K562 (cell line): Measurements from ENCODE around the gene SPI1. TPM values are rescaled to one million over a fixed set of nuclear protein-coding genes. Genes with fewer than 3 reads are reported as not detected.

Experiments used
- BRCA1 ChIP-seq, 2 experiments: fragments of 450-650 bp in 1 of 2; sonication (generic) in 1 of 2; formaldehyde crosslinking in 1 of 2; IDR thresholded peaks; 2 replicates each; pipeline versions ENCODE4 v1.5.0 to v1.6.1; 2017 to 2020; ENCODE audit warnings: mild to moderate bottlenecking in 1 of 2, missing genetic modification reagents in 1 of 2
- CBFA2T3 ChIP-seq: fragments of 450-650 bp; IDR thresholded peaks from 2 replicates; pipeline ENCODE4 v1.6.1; 2017
- FOXK1 ChIP-seq: sonication (generic); formaldehyde crosslinking; IDR thresholded peaks from 2 replicates; pipeline ENCODE4 v1.8.0; 2022; ENCODE audit warnings: missing genetic modification reagents, mild to moderate bottlenecking, borderline replicate concordance
- HDAC6 ChIP-seq: IDR thresholded peaks from 2 replicates; pipeline ENCODE4 v1.6.1; 2012; ENCODE audit warnings: low read depth, mild to moderate bottlenecking, control low read depth, inconsistent platforms, low read length, moderate library complexity
- HEY1 ChIP-seq: fragments of 250-450 bp; sonication (Bioruptor Pico); IDR thresholded peaks from 2 replicates; pipeline ENCODE4 v1.5.0; 2020; ENCODE audit warnings: mild to moderate bottlenecking, moderate library complexity, borderline replicate concordance
- LARP7 ChIP-seq: fragments of 450-650 bp; IDR thresholded peaks from 2 replicates; pipeline ENCODE4 v1.6.1; 2016
- NBN ChIP-seq: fragments of 450-650 bp; IDR thresholded peaks from 2 replicates; pipeline ENCODE4 v1.6.1; 2016; ENCODE audit warnings: low read depth, mild to moderate bottlenecking
- PHF20 ChIP-seq: fragments of 450-650 bp; IDR thresholded peaks from 2 replicates; pipeline ENCODE4 v1.6.1; 2018; ENCODE audit not compliant: partially characterized antibody
- RBM14 ChIP-seq: fragments of 200-400 bp; formaldehyde crosslinking; IDR thresholded peaks from 2 replicates; pipeline ENCODE4 v1.6.1; 2018; ENCODE audit warnings: low read depth, mild to moderate bottlenecking, low read length, moderate library complexity, borderline replicate concordance; ENCODE audit not compliant: insufficient read depth
- RNF2 ChIP-seq: sonication (generic); IDR thresholded peaks from 2 replicates; pipeline ENCODE4 v1.6.1; 2016
- SMC3 ChIP-seq: conservative IDR thresholded peaks from 2 replicates; pipeline ENCODE4 v1.6.1; 2011; ENCODE audit warnings: low read depth, low read length, improper control_type of control experiment; ENCODE audit not compliant: insufficient read depth
- SUPT5H ChIP-seq: fragments of 450-650 bp; IDR thresholded peaks from 2 replicates; pipeline ENCODE4 v1.6.1; 2016
- TSHZ1 ChIP-seq: fragments of 250-450 bp; sonication (Bioruptor Pico); IDR thresholded peaks from 2 replicates; pipeline ENCODE4 v1.4.0; 2020; ENCODE audit warnings: mild to moderate bottlenecking, moderate library complexity
- ZNF609 ChIP-seq: sonication (generic); formaldehyde crosslinking; IDR thresholded peaks from 2 replicates; pipeline ENCODE4 v1.8.1; 2023; ENCODE audit warnings: missing genetic modification reagents, mild to moderate bottlenecking, borderline replicate concordance
- polyA plus RNA-seq, 8 experiments: library from polyadenylated mRNA; depleted of rRNA in 4 of 8; stranded (reverse) in 5 of 8; unstranded in 3 of 8; fragments of >200 nt; fragmentation: Nextera tagmentation in 2 of 8; fragmentation: Illumina TruSeq in 1 of 8; extraction: Ambion mirVana in 2 of 8; extraction: Trizol in 1 of 8; gene quantifications; 2 replicates each; pipeline versions ENCODE4 v1.2.1 to v1.2.3, GENCODE V29; 2011 to 2014; ENCODE audit warnings: inconsistent platforms in 1 of 8, missing spikeins in 1 of 8
- total RNA-seq, 7 experiments: library from RNA; depleted of rRNA in 6 of 7; stranded (reverse); fragments of >200 nt in 6 of 7; fragmentation: Illumina TruSeq in 2 of 7; extraction: Trizol in 2 of 7; gene quantifications; 2 replicates each; pipeline versions ENCODE4 v1.2.1 to v1.2.3, GENCODE V29; 2011 to 2021; ENCODE audit warnings: low replicate concordance in 1 of 7
- TF ChIP-seq, protein P1 (sequence below): fragments of 450-650 bp; IDR thresholded peaks from 2 replicates; pipeline ENCODE4 v1.6.1; 2018; ENCODE audit not compliant: partially characterized antibody

The SPI1 gene
- total and polyA plus RNA-seq, 9 of the 15 experiments (the other 6 are each of a cell fraction or from before 2014, with no cell fraction given) = 0.10 to 33.7 (median 10.3) TPM

DNA sequence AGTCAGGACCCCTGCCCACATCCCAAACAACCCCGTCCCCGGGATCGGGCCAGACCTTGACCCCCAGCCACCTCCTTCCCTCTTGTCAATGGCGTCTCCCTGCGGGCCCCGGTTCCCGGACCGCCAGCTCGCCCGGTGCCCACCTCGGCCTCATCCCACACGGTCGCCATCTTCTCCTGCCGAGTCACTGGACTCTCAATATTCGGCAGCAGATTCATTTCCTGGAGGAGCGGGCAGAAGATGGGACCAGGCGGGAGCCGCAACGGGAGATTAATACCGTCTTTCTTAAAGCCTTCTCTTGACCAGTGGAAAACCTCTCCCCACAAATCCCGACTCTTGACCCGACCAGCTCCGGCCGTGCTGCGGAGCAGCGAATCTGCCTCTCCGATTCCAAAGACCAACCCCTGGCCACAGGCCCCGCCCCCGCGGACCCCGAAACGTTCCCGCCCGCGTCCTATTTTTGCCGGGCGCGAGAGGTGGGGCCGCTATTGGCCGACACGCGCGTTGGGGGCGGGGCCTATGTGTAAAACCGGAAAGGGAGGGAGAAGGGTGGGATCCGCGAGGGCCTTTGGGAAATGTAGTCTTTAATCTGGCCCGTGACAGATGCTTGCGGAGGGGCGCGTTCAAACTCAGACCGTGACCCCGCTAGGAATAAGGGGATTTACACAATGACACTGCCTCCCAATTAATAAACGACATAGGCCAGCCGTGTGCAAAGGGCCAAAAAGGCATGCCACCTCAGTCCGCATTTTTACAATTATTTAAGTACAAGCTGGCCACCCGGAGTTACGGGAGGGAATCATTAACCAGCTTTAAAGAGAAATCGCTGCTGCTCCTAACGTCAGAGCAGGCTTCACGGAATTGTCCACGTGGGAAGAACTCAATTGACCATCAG is 48.0 kb upstream of the SPI1 start, which contains the start of gene PSMC3 (continued):
- TF ChIP-seq, protein P1, sequence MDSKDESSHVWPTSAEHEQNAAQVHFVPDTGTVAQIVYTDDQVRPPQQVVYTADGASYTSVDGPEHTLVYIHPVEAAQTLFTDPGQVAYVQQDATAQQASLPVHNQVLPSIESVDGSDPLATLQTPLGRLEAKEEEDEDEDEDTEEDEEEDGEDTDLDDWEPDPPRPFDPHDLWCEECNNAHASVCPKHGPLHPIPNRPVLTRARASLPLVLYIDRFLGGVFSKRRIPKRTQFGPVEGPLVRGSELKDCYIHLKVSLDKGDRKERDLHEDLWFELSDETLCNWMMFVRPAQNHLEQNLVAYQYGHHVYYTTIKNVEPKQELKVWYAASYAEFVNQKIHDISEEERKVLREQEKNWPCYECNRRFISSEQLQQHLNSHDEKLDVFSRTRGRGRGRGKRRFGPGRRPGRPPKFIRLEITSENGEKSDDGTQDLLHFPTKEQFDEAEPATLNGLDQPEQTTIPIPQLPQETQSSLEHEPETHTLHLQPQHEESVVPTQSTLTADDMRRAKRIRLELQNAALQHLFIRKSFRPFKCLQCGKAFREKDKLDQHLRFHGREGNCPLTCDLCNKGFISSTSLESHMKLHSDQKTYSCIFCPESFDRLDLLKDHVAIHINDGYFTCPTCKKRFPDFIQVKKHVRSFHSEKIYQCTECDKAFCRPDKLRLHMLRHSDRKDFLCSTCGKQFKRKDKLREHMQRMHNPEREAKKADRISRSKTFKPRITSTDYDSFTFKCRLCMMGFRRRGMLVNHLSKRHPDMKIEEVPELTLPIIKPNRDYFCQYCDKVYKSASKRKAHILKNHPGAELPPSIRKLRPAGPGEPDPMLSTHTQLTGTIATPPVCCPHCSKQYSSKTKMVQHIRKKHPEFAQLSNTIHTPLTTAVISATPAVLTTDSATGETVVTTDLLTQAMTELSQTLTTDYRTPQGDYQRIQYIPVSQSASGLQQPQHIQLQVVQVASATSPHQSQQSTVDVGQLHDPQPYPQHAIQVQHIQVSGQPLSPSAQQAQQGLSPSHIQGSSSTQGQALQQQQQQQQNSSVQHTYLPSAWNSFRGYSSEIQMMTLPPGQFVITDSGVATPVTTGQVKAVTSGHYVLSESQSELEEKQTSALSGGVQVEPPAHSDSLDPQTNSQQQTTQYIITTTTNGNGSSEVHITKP = peak; percentile 56
- TF ChIP-seq HEY1 = no peak
- no peak for TF ChIP-seq SMC3
- no peak for TF ChIP-seq BRCA1 (IDR thresholded peaks at IDR 0.05)
- no peak for TF ChIP-seq BRCA1 (CRISPR knock-in tag; IDR thresholded peaks at IDR 0.05)
- 0 out of 2 replicates have a peak, but pooled peaks have one; percentile 32 for TF ChIP-seq RNF2
- no peak for TF ChIP-seq FOXK1
- TF ChIP-seq PHF20 = peak; percentile 95
- TF ChIP-seq SUPT5H = peak; percentile 98
- TF ChIP-seq ZNF609 (CRISPR knock-in tag) = 0 out of 2 replicates have a peak, but pooled peaks have one; percentile 31
- TF ChIP-seq HDAC6 = no peak
- TF ChIP-seq CBFA2T3 = peak; percentile 13; the same call in 1 of the 2 replicates
- TF ChIP-seq TSHZ1 (CRISPR knock-in tag) = no peak
- TF ChIP-seq RBM14 = 0 out of 2 replicates have a peak, but pooled peaks have one; percentile 54
- TF ChIP-seq NBN = no peak
- TF ChIP-seq LARP7 = peak; percentile 94
